ENCODE measurements around the gene CYGB.
A peak's percentile ranks its signal among the peaks of the same experiment; 100 is the strongest.

The CYGB gene
- 0.07 to 0.31 reads per million in 2 donors for total RNA-seq

DNA sequence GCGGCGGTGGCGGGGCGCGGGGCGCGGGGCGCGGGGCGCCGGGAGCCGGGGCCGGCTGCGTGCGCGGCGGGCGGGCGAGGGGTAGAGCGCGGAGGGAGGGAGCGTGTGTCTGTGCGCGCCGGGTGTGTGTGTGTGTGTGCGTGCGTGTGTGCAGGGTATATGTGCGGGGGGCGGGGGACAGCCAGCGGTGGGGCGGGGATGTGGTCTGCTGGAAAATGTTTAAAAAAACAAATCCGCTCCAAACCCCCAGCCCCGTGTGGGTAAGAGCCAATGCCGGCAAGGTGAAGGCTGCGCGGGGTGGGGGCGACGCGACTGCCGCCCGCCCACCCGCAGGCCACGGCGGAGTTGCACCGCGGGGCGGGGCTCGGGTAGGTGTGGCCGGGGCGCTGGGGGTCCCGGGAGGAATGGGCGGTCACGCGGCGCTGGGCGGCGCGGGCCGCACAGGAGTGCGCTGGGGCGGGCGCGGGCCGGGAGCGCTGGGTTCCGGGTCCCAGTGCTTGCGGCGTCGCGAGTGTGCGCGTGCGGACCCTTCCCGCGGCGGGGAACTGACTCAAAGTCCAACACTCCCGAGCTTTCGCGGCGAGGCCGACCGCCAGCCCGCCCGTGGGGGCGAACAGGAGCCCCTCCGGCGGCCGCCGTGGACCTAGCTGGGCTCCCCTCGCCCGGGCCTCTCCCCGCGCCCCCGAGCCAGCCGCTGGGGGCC is at the start of gene CYGB:
CYGB (minus strand) TSS at position 132 of the 703 bp plus-strand sequence. CDS start 167 bp downstream, outside the sequence.
- peak in 1 of 5 experiments; percentile 26 for DNase-seq

DNA sequence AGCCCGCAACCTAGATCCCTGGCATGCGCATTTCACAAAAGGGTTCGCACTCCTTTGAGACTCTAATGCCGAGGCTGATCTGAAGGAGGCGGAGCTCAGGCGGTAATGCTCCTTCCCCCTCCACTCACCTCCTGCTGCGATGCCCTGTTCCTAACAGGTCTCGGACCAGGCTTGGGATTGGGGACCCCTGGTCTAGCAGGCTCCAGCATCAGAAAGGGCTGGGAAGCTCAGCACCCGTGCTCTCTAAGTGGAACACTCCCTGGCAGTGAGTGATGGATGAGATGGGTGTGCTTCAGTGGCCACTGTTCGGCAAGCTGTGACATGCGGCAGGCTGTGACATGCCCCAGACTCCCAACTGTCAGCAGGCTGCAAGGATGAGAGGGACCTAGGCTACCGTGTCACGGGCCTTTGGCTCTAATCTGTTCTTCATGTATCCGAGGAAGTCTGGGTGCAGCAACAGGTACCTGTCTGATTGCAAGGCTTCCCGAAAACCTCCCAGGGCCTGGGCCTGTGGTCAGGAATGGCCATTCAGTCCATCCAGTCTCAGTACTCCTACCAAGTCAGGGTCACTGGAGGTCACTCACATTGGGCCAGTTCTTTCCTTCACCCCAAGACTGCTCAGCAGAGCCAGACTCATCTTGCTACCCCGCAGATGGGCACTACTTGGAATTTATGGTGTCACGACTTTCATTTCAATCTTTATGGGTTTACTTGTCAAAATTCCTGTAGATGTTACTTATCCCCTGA is 49.4 kb upstream of the CYGB start:
- DNase-seq, result peak in 1 of 5 experiments; percentile 23

DNA sequence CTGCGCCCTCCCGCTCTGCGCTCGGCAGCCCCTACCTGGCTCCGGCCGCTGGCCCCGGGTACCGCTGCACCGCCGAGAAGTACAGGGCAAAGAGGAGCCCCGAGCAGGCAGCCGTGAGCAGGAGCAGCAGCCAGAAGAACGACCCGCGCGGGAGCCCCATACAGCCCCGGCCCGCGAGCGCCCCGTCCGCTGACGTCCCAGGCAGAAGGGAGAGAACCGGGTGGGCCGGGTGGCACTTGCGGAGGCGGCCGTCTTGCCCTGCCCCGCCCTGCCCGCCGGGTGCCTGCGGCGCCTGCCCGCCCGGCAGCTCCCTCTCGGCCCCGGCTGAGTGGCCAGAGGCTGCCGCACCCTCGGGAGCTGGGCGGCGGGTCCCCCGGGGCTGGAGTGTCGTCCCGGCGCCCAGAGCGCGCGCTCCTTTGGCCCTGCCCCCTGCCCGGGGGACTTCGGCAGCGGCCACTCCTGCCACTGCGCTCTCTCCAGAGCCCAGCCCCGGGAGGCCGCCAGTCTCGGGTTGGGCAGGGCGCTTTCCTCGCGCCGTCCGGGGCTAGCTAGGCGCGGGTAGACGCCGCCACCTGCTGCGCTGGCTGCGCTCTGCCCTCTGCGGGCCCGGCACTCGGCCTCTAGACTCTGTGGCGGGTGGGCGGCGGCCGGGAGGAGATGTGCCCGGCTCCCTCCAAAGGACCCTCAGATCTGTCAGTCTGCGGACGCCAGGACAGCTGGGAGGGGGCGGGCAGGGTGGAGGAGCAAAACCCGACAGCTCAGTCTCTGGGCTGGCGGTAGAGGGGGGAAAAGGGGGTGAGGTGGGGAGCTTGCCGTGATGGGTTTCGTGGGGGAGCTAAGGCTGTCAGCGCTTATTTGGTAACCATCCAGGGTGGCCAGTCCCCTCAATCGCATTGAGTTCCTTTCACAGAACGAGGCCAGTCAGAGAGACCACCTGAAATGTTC is 48.4 kb upstream of the CYGB start, which contains the start of gene ST6GALNAC2:
ST6GALNAC2 (minus strand) TSS at position 212 of the 945 bp plus-strand sequence; CDS start at position 160, 52 bp downstream.
- peak in 4 of 5 experiments; percentile 18 to 61 (median 28) for DNase-seq

DNA sequence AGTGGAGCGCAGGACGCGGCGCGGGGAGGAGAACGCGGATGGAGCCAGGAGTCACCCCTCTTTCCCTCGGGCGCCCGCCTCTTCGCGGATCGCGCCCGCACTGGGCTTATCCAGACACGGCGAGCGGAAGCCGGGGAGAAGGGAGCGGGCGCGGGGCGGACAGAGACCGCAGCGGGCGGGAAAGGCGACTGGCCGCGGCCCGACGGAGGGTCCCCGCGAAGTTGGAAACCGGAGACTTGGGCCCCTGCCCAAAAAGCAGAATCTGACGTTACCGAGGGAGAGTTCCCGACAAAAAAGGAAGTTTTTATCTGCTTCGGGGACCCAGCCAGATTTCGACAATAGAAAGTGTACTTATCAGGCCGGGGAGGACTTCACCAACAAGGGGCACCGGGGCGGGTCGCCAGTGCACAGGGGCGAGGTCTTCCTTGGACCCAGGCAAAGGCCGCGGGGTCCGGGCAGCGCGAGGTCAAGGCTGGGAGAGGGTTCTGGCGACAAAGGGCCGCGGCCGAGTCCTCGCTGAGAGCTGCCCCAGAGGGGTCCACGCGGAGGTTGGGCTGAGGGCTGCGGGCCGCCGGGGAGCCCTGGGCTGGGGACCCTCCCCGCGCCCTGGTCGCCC is 47.6 kb upstream of the CYGB start:
- no peak for DNase-seq

DNA sequence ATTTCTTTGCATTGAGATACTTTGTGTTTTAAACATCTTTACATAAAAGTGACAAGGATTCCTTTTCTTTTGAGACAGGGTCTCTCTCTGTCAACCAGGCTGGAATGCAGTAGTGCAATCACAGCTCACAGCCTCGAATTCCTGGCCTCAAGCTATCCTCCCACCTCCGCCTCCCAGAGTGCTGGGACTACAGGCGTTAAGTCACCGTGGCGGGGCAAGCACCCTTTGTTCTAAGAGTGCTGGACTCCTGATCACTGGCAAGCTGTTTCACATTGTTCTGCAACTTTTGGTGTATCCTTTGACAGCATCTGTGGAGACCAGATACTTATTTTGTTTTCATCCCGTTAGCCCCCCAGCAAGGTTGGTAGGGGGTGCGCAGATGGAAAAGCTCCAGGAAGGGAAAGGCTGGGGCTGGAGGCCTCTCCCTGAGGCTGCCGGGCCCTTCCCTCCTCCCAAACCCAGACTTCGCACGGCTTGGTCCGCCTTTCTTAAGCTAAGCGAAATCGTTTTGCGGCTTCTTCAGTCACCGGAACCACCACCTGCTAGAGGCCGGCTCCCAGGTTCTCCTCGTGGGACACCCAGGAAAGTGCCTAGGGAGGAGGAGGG is 47.0 kb upstream of the CYGB start:
- no peak for DNase-seq

DNA sequence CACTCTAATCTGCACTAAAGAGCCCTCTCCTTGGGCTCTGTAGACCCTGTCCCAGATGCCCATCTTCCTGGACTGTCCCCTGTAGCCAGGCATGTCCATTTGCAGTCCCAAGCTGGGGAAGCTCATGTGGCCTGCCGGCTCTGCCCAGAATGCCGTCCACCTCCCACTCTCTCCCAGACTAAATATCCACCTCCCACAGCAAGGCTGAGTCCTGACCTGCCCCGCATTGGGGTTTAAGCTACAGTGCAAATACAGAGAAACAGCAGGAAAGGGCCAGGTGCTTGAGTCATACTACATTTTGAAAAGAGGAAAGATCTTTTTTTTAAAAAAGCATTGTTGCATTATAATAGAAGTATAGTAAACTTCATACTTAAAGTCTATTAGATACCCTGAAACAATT is 45.2 kb upstream of the CYGB start:
- no peak for DNase-seq

DNA sequence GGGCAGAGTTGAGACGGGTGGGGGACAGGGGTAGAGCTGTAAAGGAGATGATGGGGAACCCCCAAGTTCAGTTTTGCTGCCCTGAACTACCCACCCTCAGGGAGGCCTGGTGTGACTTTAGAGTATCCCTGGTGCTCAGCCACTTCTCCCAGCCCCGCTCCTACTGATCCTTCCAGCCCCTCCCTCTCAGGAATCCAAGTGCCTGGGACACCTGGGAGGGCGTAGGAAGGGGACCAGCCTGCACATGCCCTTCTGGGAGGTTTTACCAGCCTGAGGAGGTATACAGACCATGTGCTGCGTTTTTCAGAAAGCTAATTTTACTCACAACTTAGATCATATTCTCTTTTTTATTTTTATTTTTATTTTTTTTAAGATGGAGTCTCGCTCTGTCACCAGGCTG is 44.0 kb upstream of the CYGB start:
- DNase-seq, result no peak

DNA sequence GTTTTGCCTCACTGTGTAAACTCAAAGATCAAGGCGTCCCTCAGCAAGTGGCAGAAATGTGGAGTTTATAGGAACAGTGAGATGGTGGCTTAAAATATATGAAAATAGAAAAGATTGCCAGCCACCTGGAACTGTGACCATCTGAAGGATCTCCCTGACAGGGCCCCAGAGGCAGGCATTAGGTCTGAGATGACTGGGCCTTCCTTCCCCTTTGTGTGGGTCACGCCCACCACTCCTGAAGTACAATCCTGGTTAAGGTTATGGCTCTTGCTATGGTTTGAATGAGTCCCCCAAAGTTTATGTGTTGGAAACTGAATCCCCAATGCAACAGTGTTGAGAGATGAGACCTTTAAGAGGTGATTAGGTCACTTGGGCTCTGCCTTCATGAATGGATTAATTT is 41.8 kb upstream of the CYGB start:
- DNase-seq, result no peak

DNA sequence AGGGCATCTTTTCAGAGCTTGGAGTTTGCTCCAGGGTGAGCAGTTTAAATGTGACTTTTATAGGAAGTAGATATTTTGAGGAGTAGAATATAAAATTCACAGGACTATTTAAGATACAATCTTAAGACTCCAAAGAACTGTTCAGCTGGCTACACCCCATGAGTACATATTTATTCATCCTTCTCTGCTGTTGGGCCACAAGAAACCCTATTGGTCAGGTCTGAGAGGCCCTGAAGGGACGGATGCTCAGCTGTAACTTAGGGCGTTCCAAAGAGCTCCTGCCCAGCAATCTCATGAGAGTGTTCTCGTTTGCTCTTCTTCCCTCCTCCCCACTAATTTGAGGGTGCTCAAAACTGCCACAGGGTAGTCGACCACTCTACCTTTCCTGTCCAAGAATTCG is 40.9 kb upstream of the CYGB start:
- no peak for DNase-seq

DNA sequence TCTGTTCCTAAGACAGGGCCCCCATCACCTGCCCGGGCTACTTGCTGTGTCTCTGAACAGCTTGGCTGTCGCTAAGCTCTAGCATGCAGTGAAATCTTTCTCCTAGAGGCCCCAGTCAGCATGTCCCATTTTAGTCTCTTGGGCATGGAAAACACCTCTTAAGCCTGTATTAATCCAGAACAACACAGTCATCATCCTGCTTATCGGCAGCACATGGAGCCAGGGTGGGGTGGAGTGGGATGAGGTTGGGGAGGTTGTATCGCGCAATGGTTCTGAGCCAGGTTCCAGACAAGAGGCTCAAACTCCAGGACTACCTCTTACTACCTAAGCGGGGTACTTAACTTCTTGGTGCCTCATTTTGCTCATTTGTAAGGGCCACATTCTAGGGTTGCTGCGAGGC is 40.4 kb upstream of the CYGB start:
- no peak for DNase-seq

DNA sequence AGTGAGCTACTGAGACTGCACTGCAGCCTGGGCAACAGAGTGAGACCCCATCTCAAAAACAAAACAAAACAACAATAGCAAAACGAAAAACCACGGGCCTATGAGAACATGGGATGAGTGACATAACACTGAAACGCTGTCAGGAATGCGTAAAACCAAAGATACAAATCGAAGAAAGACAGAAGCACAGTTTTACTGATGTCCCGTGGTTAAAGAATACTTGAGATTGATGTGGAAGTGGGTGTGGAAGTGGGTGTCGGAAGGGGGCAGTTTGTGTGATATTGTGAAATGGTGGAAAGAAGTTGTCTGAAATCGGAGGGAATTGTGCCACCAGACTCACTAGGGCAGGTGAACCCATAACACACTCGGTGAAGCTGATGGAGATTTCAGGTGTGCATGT is 38.7 kb upstream of the CYGB start:
- no peak for DNase-seq

DNA sequence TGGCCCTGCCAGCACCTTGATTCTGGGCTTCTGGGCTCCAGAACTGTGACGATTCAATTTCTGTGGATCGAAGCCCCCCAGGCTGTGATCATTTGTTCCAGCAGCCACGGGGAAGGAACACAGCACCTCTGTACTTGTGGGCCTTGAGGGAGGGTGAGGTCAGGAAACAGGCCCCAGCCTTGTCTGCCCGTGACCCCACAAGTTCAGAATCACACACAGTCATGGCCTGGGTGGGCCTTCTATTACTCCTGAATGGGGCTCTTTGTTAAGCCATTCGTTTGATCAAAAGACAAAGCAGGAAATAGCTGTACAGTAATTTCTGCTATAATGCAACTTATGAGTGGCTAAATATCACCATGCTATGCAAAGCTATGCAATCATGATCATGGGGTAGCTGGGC is 38.1 kb upstream of the CYGB start:
- DNase-seq, result no peak

DNA sequence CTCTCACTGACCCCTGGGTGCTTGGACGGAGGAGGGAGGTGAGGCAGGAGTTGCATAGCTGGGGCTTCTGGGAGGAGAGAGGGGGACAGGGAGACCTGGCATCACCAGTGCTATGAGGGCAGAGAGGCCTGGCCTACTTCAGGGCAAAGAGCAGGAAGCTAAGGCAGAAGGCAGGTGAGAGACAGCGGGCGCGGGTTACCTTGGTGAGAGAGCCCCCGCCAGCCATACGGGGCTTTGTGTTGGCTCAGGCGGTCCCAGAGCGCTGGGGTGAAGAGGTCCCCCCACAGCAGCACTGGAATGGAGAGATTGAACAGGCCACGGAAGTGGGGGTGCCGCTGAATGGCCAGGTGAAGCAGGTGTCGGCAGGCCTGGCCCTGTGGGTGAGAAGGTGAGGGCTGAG is 36.7 kb upstream of the CYGB start:
- no peak for DNase-seq

DNA sequence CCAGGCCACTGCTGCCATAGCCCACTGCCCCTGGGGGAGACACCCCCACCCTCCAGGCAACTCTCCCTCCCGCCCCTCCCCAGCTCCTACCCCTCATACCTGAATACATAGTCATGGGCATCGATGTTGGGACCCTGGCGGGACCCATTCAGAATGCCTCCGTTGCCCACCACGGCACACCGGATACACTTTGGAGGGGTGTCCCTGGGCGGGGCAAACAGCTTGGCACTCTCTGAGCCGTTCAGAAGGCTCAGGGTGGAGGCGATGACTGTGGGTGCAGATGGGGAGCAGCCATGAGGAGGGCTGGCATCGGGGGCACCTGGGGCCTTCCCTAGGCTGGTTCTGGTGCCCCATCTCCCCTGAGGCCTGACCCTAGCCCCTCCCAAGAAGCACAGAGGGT is 35.6 kb upstream of the CYGB start:
- DNase-seq, result no peak

DNA sequence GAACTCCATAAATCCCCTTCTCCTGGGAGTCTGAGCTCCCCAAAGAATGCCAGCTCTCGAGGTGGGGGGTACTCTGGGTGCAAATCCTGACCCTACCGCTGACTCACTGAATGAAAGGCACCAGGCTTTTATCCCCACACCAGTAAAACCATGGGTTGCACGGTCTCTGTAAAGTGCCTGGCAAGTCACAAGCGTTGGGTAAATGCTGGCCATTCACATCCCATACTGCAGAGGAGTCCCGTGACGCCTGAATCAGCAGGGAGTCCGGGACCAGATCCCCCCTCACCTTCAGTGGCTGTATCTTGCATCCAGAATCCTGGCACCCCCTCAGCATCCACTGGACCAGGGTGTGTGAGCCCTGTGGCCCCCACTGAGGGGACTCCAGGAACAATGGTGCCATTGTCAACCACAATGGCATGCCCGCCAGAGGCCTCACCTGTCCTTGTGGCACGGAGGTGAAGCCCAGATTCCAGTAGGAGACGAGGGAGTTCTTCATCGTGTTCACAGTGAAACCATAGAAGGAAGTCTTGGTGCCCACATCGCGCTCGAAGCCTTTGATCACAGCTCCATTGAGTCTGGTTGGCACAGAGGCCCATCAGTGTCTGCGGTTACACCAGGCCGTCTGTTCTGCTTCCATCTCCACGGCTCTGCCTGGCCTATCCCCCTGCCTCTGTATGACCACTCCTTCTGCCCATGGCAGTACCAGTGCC is 34.8 kb upstream of the CYGB start:
- no peak for DNase-seq

DNA sequence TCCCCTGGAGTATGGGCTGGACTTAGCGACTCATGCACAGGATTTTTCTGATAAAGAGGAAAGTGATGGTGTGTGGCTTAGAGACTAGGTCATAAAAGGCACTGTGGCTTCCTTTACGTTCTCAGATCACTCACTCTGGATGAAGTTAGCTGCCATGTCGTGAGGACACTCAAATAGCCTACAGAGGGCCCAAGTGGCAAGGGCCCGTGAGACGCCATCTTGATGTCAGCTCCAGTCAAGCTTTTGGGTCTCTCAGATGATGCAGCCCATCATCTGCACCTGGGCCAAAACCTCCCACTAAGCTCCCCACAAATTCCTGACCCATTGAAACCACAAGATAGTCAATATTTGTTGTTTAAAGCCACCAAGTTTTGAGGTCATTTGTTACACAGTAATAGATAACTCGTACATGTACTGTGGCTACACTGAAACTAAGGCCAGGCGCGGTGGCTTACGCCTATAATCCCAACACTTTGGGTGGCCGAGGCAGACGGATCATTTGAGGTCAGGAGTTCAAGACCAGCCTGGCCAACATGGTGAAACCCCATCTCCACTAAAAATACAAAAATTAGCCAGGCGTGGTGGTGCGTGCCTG is 33.5 kb upstream of the CYGB start:
- no peak for DNase-seq

DNA sequence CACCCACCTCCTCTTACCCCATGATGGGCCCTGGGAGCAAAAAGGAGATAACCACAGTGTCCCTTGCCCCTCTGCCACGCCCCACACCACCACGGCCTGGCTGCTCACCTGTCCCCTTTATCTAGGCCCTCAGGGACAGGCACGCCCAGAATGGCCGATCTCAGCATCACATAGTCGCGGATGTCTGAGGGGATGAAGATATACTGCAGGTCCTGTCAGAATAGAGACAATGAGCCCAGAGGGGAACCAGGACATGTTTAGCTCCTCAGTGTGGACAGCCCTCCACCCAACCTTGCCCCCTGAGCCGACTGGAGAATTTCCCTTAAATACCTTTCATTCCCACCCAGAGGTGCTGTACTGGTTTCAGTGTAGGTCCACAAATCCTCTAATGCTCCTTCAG is 32.9 kb upstream of the CYGB start:
- DNase-seq, result no peak

DNA sequence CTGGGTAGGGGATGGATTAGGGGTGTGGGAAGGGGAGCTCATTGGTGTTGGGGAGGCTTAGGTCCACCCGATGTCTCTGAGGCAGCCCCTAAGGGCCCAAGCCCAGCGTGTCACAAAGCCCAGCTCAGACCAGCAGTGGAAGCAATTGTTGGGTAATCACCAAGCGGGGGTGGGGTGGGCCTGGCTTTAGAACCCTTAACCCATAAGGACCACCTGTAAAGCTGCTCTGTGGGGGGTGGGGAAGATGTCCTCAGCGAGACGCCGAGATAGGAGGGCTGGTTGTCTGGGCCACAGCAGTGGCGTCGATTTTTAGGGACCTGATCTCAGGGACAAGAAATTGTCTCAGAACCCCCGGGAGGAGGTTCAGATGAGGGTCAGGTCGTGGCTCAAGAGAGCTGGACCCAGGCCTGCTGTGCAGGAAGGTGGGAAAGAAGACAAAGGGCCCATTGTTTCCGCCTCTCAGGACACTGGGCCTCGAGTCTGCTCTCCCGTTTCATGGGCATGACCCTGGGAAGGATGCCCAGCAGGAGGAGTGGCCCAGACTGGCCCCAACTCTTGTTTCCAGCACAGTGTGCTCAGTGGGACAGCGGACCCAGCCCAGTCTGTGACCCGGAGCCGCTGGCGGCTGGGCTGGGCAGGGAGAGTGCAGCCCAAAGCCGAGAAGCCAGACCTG is 32.2 kb upstream of the CYGB start:
- DNase-seq, result no peak

DNA sequence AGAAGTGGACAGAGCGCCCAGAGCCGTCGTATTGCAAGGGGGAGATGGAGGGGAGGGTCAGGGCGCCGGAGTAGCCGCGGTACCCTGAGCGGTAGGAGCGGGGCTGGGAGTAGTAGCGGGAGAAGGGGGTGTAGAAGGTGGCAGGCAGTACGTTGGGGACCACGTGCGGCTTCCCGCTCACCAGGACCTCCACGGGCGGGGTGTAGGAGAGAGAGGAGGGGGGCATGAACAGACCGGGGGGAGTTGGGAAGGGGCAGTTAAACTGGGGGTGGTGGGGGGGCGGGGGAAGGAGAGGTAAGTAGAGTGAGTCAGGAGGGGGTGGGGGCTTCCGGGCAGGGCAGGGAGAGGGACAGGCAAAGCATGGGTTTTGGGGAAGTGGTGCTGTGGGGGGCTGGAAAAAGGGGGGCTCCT is 31.3 kb upstream of the CYGB start:
- no peak for DNase-seq
